ENCODE data around the gene GPATCH8.

DNA sequence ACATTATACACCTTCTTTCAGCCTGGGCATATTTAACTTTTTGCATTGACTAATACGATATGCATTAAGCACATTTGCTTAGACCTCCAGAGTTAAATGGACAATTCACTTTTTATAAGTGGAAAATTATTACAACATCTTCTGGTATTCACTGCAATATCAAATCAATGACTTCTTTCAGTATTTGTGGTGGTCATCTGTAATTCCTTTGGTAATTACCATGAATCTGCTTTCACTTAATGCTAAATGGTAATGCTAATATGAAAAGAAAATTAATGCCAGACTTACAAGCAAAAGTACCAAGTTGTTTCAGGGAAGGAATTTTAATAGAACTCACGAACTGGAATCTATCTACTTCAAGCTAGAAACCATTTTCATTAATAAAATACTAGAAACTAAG, 6.4 kb downstream of the GPATCH8 start:
- no peak for TF ChIP-seq ZNF274 (IDR thresholded peaks at IDR 0.05; ENCODE audit: low read depth, low read length)
- no peak for TF ChIP-seq SUZ12 (IDR thresholded peaks at IDR 0.05; ENCODE audit: extremely low read depth, insufficient read depth, insufficient read length)
- TF ChIP-seq YY1 (IDR thresholded peaks at IDR 0.05; ENCODE audit: insufficient read depth, insufficient read length), result no peak

All from NT2/D1 (cell line).